RWPE1 (cell line): Measurements from ENCODE around the gene PITPNC1.

Experiments used
- CTCF ChIA-PET: fragments of 350-600 bp; sonication (Branson Sonifier 250); formaldehyde crosslinking; extraction: SDS; loops from one replicate; lab custom pipeline; 2021; lab: Yijun Ruan, JAX
- POLR2A ChIA-PET: fragments of 400-600 bp; formaldehyde crosslinking; extraction: SDS; loops from one replicate; lab custom pipeline; 2020; ENCODE audit warnings: antibody characterized with exemption; ENCODE audit not compliant: low non-redundant PET; lab: Yijun Ruan, JAX
- DNase-seq: peaks from one replicate; pipeline ENCODE4 v3.0.0; 2012; ENCODE audit warnings: low spot score
- H3K27ac ChIP-seq: fragments of 450-650 bp; 2 replicates; pipeline ENCODE4 v1.5.1; 2017
- TF ChIP-seq, protein P1 (sequence below): fragments of 450-650 bp; conservative IDR thresholded peaks from 2 replicates; pipeline ENCODE4 v1.5.1; 2017; ENCODE audit warnings: low read depth, mild to moderate bottlenecking

Gene PITPNC1

GRCh38 chr17:67503739-67504138 lies 126.7 kb downstream of the PITPNC1 start:
- TF ChIP-seq, protein P1, sequence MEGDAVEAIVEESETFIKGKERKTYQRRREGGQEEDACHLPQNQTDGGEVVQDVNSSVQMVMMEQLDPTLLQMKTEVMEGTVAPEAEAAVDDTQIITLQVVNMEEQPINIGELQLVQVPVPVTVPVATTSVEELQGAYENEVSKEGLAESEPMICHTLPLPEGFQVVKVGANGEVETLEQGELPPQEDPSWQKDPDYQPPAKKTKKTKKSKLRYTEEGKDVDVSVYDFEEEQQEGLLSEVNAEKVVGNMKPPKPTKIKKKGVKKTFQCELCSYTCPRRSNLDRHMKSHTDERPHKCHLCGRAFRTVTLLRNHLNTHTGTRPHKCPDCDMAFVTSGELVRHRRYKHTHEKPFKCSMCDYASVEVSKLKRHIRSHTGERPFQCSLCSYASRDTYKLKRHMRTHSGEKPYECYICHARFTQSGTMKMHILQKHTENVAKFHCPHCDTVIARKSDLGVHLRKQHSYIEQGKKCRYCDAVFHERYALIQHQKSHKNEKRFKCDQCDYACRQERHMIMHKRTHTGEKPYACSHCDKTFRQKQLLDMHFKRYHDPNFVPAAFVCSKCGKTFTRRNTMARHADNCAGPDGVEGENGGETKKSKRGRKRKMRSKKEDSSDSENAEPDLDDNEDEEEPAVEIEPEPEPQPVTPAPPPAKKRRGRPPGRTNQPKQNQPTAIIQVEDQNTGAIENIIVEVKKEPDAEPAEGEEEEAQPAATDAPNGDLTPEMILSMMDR = no peak
- no peak overlapping the region for H3K27ac ChIP-seq
- ChIA-PET CTCF (interaction anchor here (0.7 kb wide), 1 partner anchor 114 kb away, joined by 3 read pairs; no protein-coding TSS in a partner anchor), POLR2A (no interaction called here)
- no peak for DNase-seq

- no peak overlapping the region for H3K27ac ChIP-seq
- POLR2A ChIA-PET = no interaction called here
- CTCF ChIA-PET = no interaction called here
- DNase-seq = no peak
- TF ChIP-seq, protein P1 = no peak
Measured at GRCh38 chr17:67504182-67504581, 127.1 kb downstream of the PITPNC1 start.

GRCh38 chr17:67506966-67507365 lies 129.9 kb downstream of the PITPNC1 start:
- no peak overlapping the region for H3K27ac ChIP-seq
- POLR2A ChIA-PET = no interaction called here
- DNase-seq = no peak
- TF ChIP-seq, protein P1 = no peak
- CTCF ChIA-PET = no interaction called here

- no peak overlapping the region for H3K27ac ChIP-seq
- ChIA-PET POLR2A (no interaction called here), CTCF (interaction anchor here (0.5 kb wide), 1 partner anchor 100 kb away, joined by 4 read pairs; no protein-coding TSS in a partner anchor)
- DNase-seq = no peak
- TF ChIP-seq, protein P1 = no peak
Measured at GRCh38 chr17:67509390-67510287, 132.6 kb downstream of the PITPNC1 start.

DNA sequence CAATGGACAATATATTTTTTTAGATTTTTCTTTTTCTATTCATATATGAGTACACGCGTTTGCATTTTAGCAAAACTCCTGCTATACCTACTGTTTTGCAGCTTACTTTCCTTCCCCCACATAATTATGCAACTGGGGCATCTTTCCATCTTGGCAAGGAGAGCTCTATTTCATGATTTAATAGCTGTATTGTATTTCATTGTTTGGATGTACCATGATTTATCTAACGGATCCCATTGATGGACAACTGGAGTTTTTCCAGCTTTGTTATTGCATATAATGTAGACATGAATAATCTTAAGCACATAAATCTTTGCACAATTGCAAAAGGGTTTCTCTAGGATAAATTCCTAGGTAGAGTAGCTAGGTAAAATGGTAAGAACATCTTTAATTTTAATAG lies 133.9 kb downstream of the PITPNC1 start:
- DNase-seq = no peak
- ChIA-PET CTCF (interaction anchor here (0.6 to 0.7 kb wide), 3 partner anchors 16 to 125 kb away, joined by 4 to 5 read pairs (median 5); no protein-coding TSS in a partner anchor), POLR2A (no interaction called here)
- TF ChIP-seq, protein P1 = no peak
- no peak overlapping the region for H3K27ac ChIP-seq

GRCh38 chr17:67511804-67512203 lies 134.7 kb downstream of the PITPNC1 start:
- TF ChIP-seq, protein P1 = no peak
- POLR2A ChIA-PET = no interaction called here
- CTCF ChIA-PET = no interaction called here
- no peak overlapping the region for H3K27ac ChIP-seq
- no peak for DNase-seq
